ENCODE measurements around the gene TBC1D8.

TBC1D8 gene

GRCh38 chr2:101037161-101037755 is 113.9 kb downstream of the TBC1D8 start:
- no peak for DNase-seq

GRCh38 chr2:101036562-101036961 is 114.6 kb downstream of the TBC1D8 start:
- DNase-seq, result no peak

GRCh38 chr2:101032084-101032776 is 119.0 kb downstream of the TBC1D8 start:
- no peak for DNase-seq

- DNase-seq, result no peak
Observed at GRCh38 chr2:101030866-101031554, 120.2 kb downstream of the TBC1D8 start.

GRCh38 chr2:101027852-101028251 is 123.3 kb downstream of the TBC1D8 start:
- no peak for DNase-seq

GRCh38 chr2:101026923-101027469 is 124.2 kb downstream of the TBC1D8 start:
- no peak for DNase-seq

- DNase-seq, result no peak
Observed at GRCh38 chr2:101026253-101026701, 124.9 kb downstream of the TBC1D8 start.

- no peak for DNase-seq
Observed at GRCh38 chr2:101025561-101025960, 125.6 kb downstream of the TBC1D8 start.

- no peak for DNase-seq
Observed at GRCh38 chr2:101023327-101024107, 127.7 kb downstream of the TBC1D8 start.

GRCh38 chr2:101022221-101022620 is 129.0 kb downstream of the TBC1D8 start:
- DNase-seq, result no peak

GRCh38 chr2:101018934-101019333 is 132.2 kb downstream of the TBC1D8 start:
- DNase-seq, result no peak

- no peak for DNase-seq
Observed at GRCh38 chr2:101017371-101017770, 133.8 kb downstream of the TBC1D8 start.

- no peak for DNase-seq
Observed at GRCh38 chr2:101014264-101014857, 136.8 kb downstream of the TBC1D8 start.

- DNase-seq, result peak in 13 of 56 donors; percentile 6 to 58 (median 15)
Observed at GRCh38 chr2:101012706-101013181, 138.4 kb downstream of the TBC1D8 start.

- DNase-seq, result no peak
Observed at GRCh38 chr2:101012054-101012705, 139.0 kb downstream of the TBC1D8 start.

GRCh38 chr2:101011152-101011551 is 140.0 kb downstream of the TBC1D8 start:
- no peak for DNase-seq

- peak in 1 of 56 donors; percentile 31 for DNase-seq
Observed at GRCh38 chr2:101007415-101008345, 143.5 kb downstream of the TBC1D8 start.

GRCh38 chr2:101006065-101006715 is 145.0 kb downstream of the TBC1D8 start:
- no peak for DNase-seq
